Glomerular visceral epithelial cell (primary cell): ENCODE results near the gene LECT2.
A peak's percentile ranks its signal among the peaks of the same experiment; 100 is the strongest.

Experiments
- DNase-seq: peaks from one replicate; pipeline ENCODE4 v3.0.0-alpha.2; 2016; ENCODE audit errors: extremely low spot score

Gene LECT2

GRCh38 chr5:135954899-135955298 lies at the start of gene LECT2:
LECT2 (minus strand) TSS chr5:135954983; CDS start chr5:135954833, 150 bp downstream.
- DNase-seq = no peak

- peak; percentile 67 for DNase-seq
Measured at GRCh38 chr5:136004436-136004835, 49.7 kb upstream of the LECT2 start.

GRCh38 chr5:136001466-136001981 lies 46.7 kb upstream of the LECT2 start:
- no peak for DNase-seq

- DNase-seq = no peak
Measured at GRCh38 chr5:136000932-136001331, 46.1 kb upstream of the LECT2 start.

- DNase-seq = no peak
Measured at GRCh38 chr5:136000147-136000546, 45.4 kb upstream of the LECT2 start.

GRCh38 chr5:135999406-136000139 lies 44.8 kb upstream of the LECT2 start:
- peak; percentile 86 for DNase-seq

GRCh38 chr5:135998889-135999288 lies 44.1 kb upstream of the LECT2 start:
- no peak for DNase-seq

- no peak for DNase-seq
Measured at GRCh38 chr5:135997673-135998335, 43.0 kb upstream of the LECT2 start.

- peak; percentile 63 for DNase-seq
Measured at GRCh38 chr5:135996611-135997010, 41.8 kb upstream of the LECT2 start.

GRCh38 chr5:135995976-135996375 lies 41.2 kb upstream of the LECT2 start:
- DNase-seq = no peak

GRCh38 chr5:135993880-135994636 lies 39.3 kb upstream of the LECT2 start:
- peak; percentile 65 for DNase-seq

- peak; percentile 15 for DNase-seq
Measured at GRCh38 chr5:135993335-135993879, 38.6 kb upstream of the LECT2 start.

GRCh38 chr5:135991429-135991828 lies 36.6 kb upstream of the LECT2 start:
- DNase-seq = no peak

GRCh38 chr5:135990528-135991255 lies 35.9 kb upstream of the LECT2 start:
- DNase-seq = no peak

GRCh38 chr5:135989686-135990085 lies 34.9 kb upstream of the LECT2 start:
- no peak for DNase-seq

GRCh38 chr5:135988546-135988945 lies 33.8 kb upstream of the LECT2 start:
- no peak for DNase-seq

- DNase-seq = no peak
Measured at GRCh38 chr5:135986891-135987401, 32.2 kb upstream of the LECT2 start.

- no peak for DNase-seq
Measured at GRCh38 chr5:135986401-135986800, 31.6 kb upstream of the LECT2 start.

GRCh38 chr5:135985951-135986350 lies 31.2 kb upstream of the LECT2 start:
- no peak for DNase-seq

- DNase-seq = no peak
Measured at GRCh38 chr5:135980620-135981019, 25.8 kb upstream of the LECT2 start.

- no peak for DNase-seq
Measured at GRCh38 chr5:135979510-135979909, 24.7 kb upstream of the LECT2 start.
